Measurements from ENCODE around the gene RORB.
"Not testable (repeated sequence)": the region's sequence is repeated elsewhere in the genome, so short reads cannot be mapped to it uniquely, and the experiment has no call there.

Gene RORB

GRCh38 chr9:74512416-74512815 lies 15.3 kb downstream of the RORB start:
- DNase-seq (ENCODE audit: extremely low read depth in 1 of 2, low read depth in 1 of 2) = no peak

- DNase-seq (ENCODE audit: extremely low read depth in 1 of 2, low read depth in 1 of 2) = no peak
Observed at GRCh38 chr9:74513221-74513620, 16.1 kb downstream of the RORB start.

DNA sequence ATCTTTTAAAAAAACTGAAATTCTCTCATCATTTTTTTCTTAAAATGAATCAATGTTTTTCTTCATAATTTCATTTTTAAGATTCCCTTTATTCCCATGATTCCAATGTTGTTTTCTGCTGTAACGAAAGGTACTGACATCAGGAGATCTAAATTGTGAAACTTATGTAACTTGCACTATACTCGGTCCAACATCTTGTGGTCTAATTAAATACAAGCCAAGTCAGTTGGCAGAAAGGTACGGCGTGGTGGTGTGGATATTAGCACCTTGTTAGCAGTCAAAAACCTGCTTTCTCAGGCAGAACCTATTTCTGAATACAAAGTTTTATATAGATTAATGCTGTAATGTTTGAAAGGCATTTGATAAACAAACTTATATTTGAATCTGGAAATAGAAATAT lies 20.1 kb downstream of the RORB start:
- no peak for DNase-seq (ENCODE audit: extremely low read depth in 1 of 2, low read depth in 1 of 2)

DNA sequence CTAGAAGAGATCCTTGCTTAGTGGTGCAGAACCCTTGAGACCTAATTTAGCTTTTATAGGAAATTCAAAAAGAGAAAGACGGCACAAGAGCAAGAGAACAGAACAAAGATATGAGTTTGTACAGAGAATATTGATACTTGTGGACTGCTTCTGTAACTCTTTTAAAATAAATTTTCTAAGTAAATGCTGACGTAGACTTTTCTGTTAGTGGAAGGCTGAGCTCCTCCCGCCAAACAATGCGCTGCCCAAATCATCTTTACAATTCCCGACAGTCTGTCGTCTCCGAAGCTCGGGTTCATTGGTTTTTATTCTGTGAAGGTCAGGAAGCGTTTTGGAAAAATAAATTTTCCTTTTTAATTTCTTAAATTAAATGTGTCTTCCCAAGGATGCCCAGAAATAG lies 22.3 kb downstream of the RORB start:
- no peak for DNase-seq (ENCODE audit: extremely low read depth in 1 of 2, low read depth in 1 of 2)

GRCh38 chr9:74521009-74521408 lies 23.9 kb downstream of the RORB start:
- DNase-seq (ENCODE audit: extremely low read depth in 1 of 2, low read depth in 1 of 2) = no peak

- DNase-seq (ENCODE audit: extremely low read depth in 1 of 2, low read depth in 1 of 2) = no peak
Observed at GRCh38 chr9:74524289-74524688, 27.2 kb downstream of the RORB start.

GRCh38 chr9:74526215-74526614 lies 29.1 kb downstream of the RORB start:
- DNase-seq (ENCODE audit: extremely low read depth in 1 of 2, low read depth in 1 of 2) = no peak

DNA sequence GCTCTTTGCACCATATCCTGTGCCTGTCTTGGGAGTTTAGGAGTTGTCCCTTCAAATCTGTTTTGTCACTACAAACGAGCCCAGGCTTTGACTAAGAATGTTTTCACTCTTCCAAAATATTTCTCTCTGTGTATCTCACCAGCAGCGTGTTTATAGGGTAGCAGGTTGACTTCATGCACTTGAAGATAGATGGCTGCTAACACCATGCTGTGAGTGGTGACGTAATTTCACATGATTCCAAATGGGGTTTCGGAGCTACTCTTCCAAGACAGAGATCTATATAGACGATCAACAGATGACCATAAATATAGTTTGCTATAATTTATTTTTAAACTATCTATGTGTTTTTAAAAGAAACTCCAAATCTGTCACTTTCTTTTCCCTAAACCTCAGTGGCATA lies 30.6 kb downstream of the RORB start:
- DNase-seq (ENCODE audit: extremely low read depth in 1 of 2, low read depth in 1 of 2) = no peak

DNA sequence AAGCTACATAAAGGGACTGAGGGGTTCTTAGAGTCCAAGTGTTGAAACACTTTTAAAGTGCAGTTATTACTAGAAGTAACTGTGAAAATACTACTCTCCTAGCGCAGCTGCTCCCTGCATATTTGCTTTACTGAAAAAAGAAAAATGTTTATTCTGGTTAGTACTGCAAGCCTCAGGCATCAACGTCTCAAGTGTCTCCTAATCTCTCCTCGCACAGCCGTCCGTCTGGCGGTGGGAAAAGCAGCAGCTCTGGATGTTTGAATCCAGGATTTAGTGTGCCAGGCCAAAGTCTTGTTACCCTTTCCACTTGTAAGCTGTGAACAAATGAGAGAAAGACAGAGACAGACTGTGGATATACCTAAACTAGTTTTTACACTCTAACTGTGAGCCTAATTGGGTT lies 31.1 kb downstream of the RORB start:
- DNase-seq (ENCODE audit: extremely low read depth in 1 of 2, low read depth in 1 of 2) = no peak

DNA sequence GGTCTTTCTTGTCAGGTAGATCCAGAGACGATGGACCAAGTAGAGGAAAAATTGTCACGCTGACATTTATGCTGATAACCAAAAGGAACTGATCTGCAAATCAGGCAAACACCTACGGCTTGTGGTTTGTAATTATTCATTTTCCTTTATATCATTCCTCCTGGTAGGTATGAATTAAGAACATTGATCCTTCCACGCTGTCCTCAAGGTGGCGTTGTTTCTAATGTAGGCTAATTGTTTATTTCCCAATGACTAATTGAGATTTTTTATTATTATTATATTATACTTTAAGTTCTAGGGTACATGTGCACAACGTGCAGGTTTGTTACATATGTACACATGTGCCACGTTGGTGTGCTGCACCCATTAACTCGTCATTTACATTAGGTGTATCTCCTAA lies 33.3 kb downstream of the RORB start:
- not testable (repeated sequence) for DNase-seq (ENCODE audit: extremely low read depth in 1 of 2, low read depth in 1 of 2)

GRCh38 chr9:74533253-74533652 lies 36.1 kb downstream of the RORB start:
- DNase-seq (ENCODE audit: extremely low read depth in 1 of 2, low read depth in 1 of 2) = no peak

GRCh38 chr9:74534841-74535240 lies 37.7 kb downstream of the RORB start:
- DNase-seq (ENCODE audit: extremely low read depth in 1 of 2, low read depth in 1 of 2) = no peak

DNA sequence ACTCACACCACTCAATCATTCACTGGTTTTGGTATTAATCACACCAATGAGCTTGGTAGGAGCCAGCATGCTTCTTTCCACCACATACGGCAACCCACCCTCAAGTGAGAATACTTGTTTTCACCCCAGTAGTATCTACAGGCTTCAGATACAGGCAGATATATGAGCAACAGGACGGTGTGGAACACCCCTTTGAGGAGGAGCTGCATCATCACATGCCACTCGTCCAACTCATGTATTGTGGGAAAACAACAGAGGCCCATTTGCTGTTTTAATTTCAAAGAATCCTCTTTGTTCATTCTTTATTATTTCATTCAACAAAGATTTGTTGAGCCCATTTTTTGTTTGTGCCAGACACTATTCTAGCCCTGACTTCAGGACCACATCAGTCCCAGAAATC lies 46.0 kb downstream of the RORB start:
- no peak for DNase-seq (ENCODE audit: extremely low read depth in 1 of 2, low read depth in 1 of 2)

- no peak for DNase-seq (ENCODE audit: extremely low read depth in 1 of 2, low read depth in 1 of 2)
Observed at GRCh38 chr9:74551266-74551665, 54.1 kb downstream of the RORB start.

DNA sequence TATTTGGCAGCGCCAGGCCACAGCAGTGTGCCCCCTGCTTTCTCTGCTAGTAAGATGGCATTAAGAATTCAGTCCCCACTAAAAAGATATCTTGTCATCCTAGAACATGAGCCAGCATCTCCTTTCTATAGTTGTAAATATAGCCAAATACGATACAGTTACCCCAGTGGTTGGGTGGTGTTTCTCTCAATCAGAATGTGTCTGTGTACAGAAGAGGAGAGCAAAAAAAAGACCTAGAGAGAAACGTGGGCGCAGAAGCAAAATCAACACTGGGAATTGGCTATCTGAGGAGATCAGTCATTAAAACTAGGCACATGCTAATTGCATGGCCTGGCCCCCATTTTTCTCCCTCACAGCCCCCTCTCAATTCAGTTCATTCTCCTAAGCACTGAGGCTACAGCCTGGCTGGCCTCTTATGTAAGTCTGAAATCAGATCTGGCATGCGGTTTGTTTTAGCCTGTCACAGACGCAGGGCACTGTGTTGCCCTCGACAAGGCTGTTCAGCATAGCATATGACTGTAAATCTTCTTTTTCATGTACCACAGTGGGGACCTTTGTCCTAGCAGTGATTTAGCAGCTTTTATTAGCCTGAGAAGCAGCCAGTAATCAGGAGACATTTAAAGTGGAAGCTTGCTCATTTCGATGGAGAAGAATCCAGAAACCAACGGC lies 57.8 kb downstream of the RORB start:
- no peak for DNase-seq (ENCODE audit: extremely low read depth in 1 of 2, low read depth in 1 of 2)

DNA sequence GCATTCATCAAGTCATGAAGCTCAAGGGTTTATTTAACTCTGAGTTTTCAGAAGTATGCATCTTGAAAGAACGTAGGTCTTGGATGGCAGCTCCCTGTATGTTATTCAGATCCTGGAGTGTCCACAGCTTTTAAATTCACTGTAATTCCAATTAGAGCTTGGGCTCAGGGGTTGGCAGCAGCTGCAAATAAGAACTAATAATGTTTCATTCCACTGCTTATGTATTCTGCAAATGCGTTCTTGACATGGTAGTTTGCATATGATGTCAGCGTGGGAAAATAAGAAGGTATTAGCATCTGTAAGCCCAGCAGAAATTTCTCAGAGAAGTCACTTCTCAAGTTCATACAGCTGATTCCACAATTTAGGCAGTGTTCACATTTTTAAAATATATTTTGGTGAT lies 58.4 kb downstream of the RORB start:
- no peak for DNase-seq (ENCODE audit: extremely low read depth in 1 of 2, low read depth in 1 of 2)

DNA sequence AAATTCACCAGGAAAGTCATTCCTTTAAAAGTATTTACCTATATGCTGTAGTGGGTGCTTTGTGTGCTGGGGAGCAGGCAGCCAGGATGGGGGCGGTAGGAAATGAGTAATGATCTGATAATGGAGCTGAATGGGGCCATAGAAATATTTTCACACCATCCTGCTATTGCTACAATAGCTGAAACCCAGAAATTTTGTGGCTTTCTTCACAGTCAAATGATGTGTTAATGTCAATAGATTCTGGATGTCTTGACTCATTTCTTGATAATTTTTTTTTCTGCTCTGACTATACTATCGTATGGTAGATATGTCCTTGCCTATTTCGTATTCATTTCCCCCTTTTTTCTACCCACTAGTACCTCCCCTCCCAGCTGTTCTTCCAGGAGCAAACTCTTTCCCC lies 59.5 kb downstream of the RORB start:
- DNase-seq (ENCODE audit: extremely low read depth in 1 of 2, low read depth in 1 of 2) = no peak

- no peak for DNase-seq (ENCODE audit: extremely low read depth in 1 of 2, low read depth in 1 of 2)
Observed at GRCh38 chr9:74557571-74557970, 60.4 kb downstream of the RORB start.

DNA sequence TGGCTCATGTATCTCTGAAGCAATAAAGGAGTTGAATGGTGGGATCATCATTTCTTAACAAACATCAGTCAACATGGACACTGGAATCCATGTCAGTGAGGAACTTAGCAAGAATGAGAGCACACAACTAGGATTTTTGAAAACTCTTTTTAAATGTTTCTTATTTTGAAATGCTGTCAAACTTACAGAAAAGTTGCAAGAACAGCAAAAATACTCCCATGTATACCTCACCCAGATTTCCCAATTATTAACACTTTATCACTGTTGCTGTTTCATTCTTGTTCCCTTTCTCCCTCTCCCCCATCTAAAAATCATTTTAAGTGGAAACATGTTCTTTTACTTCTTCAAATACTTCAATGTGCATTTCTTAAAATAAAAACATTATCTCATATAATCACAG lies 65.5 kb downstream of the RORB start:
- no peak for DNase-seq (ENCODE audit: extremely low read depth in 1 of 2, low read depth in 1 of 2)

DNA sequence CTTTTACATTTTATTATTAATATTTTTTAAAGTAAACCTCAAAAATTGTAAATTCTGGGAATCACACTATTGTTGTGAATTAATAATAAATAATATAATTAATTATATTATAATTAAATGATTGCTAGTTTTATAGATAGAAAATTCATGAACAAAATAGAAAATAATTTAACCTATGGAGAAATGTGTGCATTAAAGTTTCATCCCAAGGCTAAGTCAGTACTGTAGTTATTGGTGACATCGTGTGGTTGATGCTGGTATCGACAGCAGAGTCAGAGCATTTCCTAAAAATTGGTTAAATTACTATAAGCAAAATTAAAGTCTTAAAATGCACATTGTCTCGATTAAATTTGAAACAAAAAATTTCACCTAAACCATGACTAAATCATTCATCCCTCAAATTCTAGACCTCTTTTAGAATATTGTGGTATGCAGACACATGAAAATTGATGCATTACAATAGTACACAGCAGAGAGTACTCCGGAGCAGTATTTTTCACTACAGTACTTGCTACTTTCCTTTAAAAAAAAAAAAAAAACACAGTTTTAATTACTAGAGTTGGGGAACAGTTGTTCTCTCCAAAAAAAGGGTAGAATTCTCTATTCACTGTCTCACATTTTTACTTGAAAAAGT lies 73.9 kb downstream of the RORB start:
- no peak for DNase-seq (ENCODE audit: extremely low read depth in 1 of 2, low read depth in 1 of 2)

GRCh38 chr9:74573640-74574191 lies 76.6 kb downstream of the RORB start:
- DNase-seq (ENCODE audit: extremely low read depth in 1 of 2, low read depth in 1 of 2) = no peak

DNA sequence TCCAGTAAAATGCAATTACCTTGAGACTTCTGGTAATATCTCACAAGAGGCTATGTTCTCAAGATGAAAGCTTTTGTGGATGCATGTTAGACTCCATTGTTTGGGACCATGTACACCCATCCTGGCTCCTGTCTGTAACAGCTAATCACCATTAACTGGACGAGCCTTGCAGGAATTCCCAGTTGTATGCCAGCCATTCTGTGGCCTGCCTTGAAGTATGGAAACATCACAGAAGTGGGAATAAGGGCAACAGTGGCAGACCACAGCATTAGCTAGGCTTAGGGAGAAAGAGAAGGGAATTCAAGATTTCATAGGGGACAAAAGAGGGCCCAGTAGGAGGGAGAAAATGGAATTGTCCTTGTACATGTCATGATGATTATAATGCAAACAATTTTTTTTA lies 79.0 kb downstream of the RORB start:
- no peak for DNase-seq (ENCODE audit: extremely low read depth in 1 of 2, low read depth in 1 of 2)

- no peak for DNase-seq (ENCODE audit: extremely low read depth in 1 of 2, low read depth in 1 of 2)
Observed at GRCh38 chr9:74577956-74578355, 80.8 kb downstream of the RORB start.
